Panc1 (cell line): ENCODE measurements around the gene ELK3. TPM values are rescaled to one million over a fixed set of nuclear protein-coding genes. Genes with fewer than 3 reads are reported as not detected.

Experiments used
- ATAC-seq: fragments of 200-7000 bp; cut with Tn5 transposase; 2 replicates; pipeline ENCODE4 v1.9.1; 2020; ENCODE audit warnings: mild to moderate bottlenecking, moderate library complexity
- BruUV-seq: library from RNA; stranded (reverse); fragments of 400-500 nt; replicated peaks from 2 replicates; lab custom pipeline; 2021; lab: Mats Ljungman, UMichigan
- CTCF ChIA-PET: fragments of 300-600 bp; sonication (Branson Sonifier 250); formaldehyde crosslinking; loops from one replicate; lab custom pipeline; 2022; ENCODE audit warnings: antibody characterized with exemption; lab: Charles Lee
- POLR2A ChIA-PET: fragments of 300-600 bp; sonication (Branson Sonifier 250); formaldehyde crosslinking; loops from one replicate; lab custom pipeline; 2022; ENCODE audit warnings: antibody characterized with exemption; lab: Charles Lee
- DNase-seq: peaks from one replicate; pipeline ENCODE4 v3.0.0-alpha.2; 2010; ENCODE audit warnings: low read depth, low spot score
- H3K27ac ChIP-seq: 2 replicates; pipeline ENCODE4 v1.5.1; 2011; ENCODE audit warnings: mild to moderate bottlenecking, low read length, inconsistent platforms
- H3K27me3 ChIP-seq: fragments of 200-500 bp; sonication (Bioruptor generic); 2 replicates; pipeline ENCODE4 v1.6.0; 2014; ENCODE audit warnings: low read length, inconsistent platforms; ENCODE audit not compliant: control insufficient read depth, insufficient read depth
- H3K36me3 ChIP-seq: fragments of 200-500 bp; sonication (Bioruptor generic); 2 replicates; pipeline ENCODE4 v1.5.1; 2014; ENCODE audit warnings: inconsistent platforms, mild to moderate bottlenecking, low read length, moderate library complexity; ENCODE audit not compliant: control insufficient read depth, insufficient read depth
- H3K4me1 ChIP-seq: 2 replicates; pipeline ENCODE4 v1.5.1; 2011; ENCODE audit warnings: inconsistent platforms, mild to moderate bottlenecking, low read length, moderate library complexity; ENCODE audit not compliant: control insufficient read depth, insufficient read depth
- H3K4me3 ChIP-seq, 2 experiments: 2 replicates each; pipeline ENCODE4 v1.5.1; 2011 to 2012; ENCODE audit warnings: low read depth in 2 of 2, low read length in 2 of 2, mild to moderate bottlenecking in 2 of 2, inconsistent platforms in 1 of 2, moderate library complexity in 1 of 2
- H3K9me3 ChIP-seq: fragments of 200-500 bp; sonication (Bioruptor generic); 2 replicates; pipeline ENCODE4 v1.5.1; 2014; ENCODE audit warnings: low read depth, mild to moderate bottlenecking, inconsistent platforms, low read length, moderate library complexity; ENCODE audit not compliant: control insufficient read depth, insufficient read depth
- POLR2AphosphoS5 ChIP-seq: IDR thresholded peaks from 2 replicates; pipeline ENCODE4 v1.6.1; 2012; ENCODE audit warnings: mild to moderate bottlenecking, low read depth, low read length, moderate library complexity
- SIN3A ChIP-seq: IDR thresholded peaks from 2 replicates; pipeline ENCODE4 v1.6.1; 2012; ENCODE audit warnings: low read depth, mild to moderate bottlenecking, low read length, moderate library complexity, borderline replicate concordance; ENCODE audit not compliant: insufficient read depth
- TCF7L2 ChIP-seq: IDR thresholded peaks from 2 replicates; pipeline ENCODE4 v1.6.1; 2011; ENCODE audit warnings: mild to moderate bottlenecking, low read depth, low read length, inconsistent platforms
- in situ Hi-C: cut with HindIII; loops from 2 replicates; pipeline ENCODE4 v1.10.0; 2016; ENCODE audit warnings: low sequenced_read_pairs, low pct_unique_long_range_greater_than_20kb
- intact Hi-C: fragments of 100-400 bp; cut with micrococcal nuclease; formaldehyde crosslinking; loops from one replicate; pipeline ENCODE4 v1.10.0; 2022; ENCODE audit not compliant: unreplicated experiment
- total RNA-seq: library from RNA; stranded (reverse); gene quantifications from one replicate; pipeline ENCODE4 v1.2.1, GENCODE V29; 2021; ENCODE audit not compliant: unreplicated experiment
- TF ChIP-seq, protein P1 (sequence below), 2 experiments: IDR thresholded peaks; 2 replicates each; pipeline ENCODE4 v1.6.1; 2011 to 2012; ENCODE audit warnings: low read depth in 2 of 2, control low read depth in 1 of 2, low read length in 1 of 2, mild to moderate bottlenecking in 1 of 2, moderate library complexity in 1 of 2; ENCODE audit not compliant: insufficient read depth in 1 of 2
- TF ChIP-seq, protein P2 (sequence below): fragments of 450-650 bp; IDR thresholded peaks from 2 replicates; pipeline ENCODE4 v1.5.1; 2017; ENCODE audit warnings: mild to moderate bottlenecking

ELK3 gene
- total RNA-seq, 1 experiment from 2014 or later = 25.1 TPM

DNA sequence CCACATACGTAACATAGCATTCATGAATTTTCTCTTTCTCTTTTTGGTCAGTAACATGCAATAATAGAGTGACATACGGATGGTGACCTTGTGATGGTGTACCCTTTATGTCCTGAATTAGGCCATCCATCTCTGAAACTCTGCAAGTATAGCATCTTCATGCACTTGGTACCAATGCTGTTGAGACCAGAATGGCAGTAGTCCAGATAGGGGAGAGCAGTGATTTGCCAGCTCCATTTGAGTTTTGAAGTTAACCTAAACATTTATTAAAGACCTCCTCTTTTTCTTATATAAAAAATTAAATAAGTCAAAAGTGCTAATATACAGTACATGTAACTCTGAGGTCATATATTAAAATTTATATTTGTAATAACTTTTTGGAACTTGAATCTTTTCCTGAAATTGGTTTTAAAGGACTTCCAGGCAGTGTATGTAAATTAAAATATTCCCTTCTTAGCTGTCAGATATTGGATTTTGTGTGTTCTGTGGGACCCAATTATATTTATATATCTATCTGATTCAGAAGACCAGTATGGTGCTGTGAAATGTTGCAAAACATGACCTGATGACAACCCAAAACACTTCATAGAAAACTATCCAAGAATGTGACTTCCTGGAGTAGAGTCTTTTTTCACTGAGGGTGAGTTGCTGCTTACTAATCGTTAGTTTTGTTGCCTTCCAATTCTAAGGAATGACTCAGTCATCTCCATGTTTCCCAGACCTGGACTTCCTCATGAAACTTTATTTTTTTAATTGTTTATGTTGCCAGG lies 3.5 kb downstream of the ELK3 start:
- no peaks in the 10 kb centered on the region; the same call in 1 of the 2 replicates for H3K36me3 ChIP-seq
- no peaks in the 10 kb centered on the region for H3K9me3 ChIP-seq
- ATAC-seq (peak; percentile 31; the same call in 1 of the 2 replicates), DNase-seq (no peak)
- peaks cover 32% of the 10 kb centered on the region for H3K4me1 ChIP-seq
- H3K27me3 ChIP-seq = no peaks in the 10 kb centered on the region
- H3K4me3 ChIP-seq = no peak overlapping the region
- intact Hi-C loops = no loop called here
- in situ Hi-C loops = no loop called here
- no TSS peak for BruUV-seq
- peak overlapping the region; percentile 81 for H3K27ac ChIP-seq
- TF ChIP-seq SIN3A = no peak
- no peak for TF ChIP-seq POLR2AphosphoS5
- TF ChIP-seq, protein P1, sequence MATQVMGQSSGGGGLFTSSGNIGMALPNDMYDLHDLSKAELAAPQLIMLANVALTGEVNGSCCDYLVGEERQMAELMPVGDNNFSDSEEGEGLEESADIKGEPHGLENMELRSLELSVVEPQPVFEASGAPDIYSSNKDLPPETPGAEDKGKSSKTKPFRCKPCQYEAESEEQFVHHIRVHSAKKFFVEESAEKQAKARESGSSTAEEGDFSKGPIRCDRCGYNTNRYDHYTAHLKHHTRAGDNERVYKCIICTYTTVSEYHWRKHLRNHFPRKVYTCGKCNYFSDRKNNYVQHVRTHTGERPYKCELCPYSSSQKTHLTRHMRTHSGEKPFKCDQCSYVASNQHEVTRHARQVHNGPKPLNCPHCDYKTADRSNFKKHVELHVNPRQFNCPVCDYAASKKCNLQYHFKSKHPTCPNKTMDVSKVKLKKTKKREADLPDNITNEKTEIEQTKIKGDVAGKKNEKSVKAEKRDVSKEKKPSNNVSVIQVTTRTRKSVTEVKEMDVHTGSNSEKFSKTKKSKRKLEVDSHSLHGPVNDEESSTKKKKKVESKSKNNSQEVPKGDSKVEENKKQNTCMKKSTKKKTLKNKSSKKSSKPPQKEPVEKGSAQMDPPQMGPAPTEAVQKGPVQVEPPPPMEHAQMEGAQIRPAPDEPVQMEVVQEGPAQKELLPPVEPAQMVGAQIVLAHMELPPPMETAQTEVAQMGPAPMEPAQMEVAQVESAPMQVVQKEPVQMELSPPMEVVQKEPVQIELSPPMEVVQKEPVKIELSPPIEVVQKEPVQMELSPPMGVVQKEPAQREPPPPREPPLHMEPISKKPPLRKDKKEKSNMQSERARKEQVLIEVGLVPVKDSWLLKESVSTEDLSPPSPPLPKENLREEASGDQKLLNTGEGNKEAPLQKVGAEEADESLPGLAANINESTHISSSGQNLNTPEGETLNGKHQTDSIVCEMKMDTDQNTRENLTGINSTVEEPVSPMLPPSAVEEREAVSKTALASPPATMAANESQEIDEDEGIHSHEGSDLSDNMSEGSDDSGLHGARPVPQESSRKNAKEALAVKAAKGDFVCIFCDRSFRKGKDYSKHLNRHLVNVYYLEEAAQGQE (IDR thresholded peaks at IDR 0.05; ENCODE audit: insufficient read depth in 1 of 2, low read depth in 2 of 2, low read length in 1 of 2) = no peak
- TF ChIP-seq, protein P2, sequence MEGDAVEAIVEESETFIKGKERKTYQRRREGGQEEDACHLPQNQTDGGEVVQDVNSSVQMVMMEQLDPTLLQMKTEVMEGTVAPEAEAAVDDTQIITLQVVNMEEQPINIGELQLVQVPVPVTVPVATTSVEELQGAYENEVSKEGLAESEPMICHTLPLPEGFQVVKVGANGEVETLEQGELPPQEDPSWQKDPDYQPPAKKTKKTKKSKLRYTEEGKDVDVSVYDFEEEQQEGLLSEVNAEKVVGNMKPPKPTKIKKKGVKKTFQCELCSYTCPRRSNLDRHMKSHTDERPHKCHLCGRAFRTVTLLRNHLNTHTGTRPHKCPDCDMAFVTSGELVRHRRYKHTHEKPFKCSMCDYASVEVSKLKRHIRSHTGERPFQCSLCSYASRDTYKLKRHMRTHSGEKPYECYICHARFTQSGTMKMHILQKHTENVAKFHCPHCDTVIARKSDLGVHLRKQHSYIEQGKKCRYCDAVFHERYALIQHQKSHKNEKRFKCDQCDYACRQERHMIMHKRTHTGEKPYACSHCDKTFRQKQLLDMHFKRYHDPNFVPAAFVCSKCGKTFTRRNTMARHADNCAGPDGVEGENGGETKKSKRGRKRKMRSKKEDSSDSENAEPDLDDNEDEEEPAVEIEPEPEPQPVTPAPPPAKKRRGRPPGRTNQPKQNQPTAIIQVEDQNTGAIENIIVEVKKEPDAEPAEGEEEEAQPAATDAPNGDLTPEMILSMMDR = no peak
- TF ChIP-seq TCF7L2 = no peak
- POLR2A ChIA-PET = no interaction called here
- CTCF ChIA-PET = no interaction called here

DNA sequence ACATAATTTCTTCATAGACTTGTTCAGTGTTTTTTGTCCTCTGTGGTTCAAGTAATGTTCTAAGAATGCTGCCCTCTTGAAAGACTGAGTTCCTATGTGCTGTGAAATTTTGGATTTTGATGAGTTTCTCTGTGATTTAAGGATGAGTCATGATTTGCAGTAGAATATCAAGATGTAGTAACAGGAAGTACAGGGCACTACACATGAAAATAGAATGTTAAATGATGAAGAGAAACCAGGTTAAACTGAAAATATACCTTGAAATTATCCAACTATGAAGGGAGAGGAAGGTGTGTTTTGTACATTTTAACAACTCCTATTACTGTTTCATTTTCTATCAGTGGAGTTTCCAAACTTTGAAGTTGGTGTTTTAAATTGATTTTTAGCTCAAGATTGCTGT lies 4.8 kb downstream of the ELK3 start:
- Histone ChIP-seq H3K27ac (peak overlapping the region; percentile 65; the same call in 1 of the 2 replicates), H3K4me1 (peaks cover 32% of the 10 kb centered on the region), H3K36me3 (no peaks in the 10 kb centered on the region; the same call in 1 of the 2 replicates), H3K27me3 (no peaks in the 10 kb centered on the region), H3K9me3 (no peaks in the 10 kb centered on the region), H3K4me3 (no peak overlapping the region)
- in situ Hi-C loops = no loop called here
- no TSS peak for BruUV-seq
- POLR2A ChIA-PET = no interaction called here
- TF ChIP-seq SIN3A (no peak), TCF7L2 (no peak), POLR2AphosphoS5 (no peak)
- TF ChIP-seq, protein P2 = no peak
- TF ChIP-seq, protein P1 (IDR thresholded peaks at IDR 0.05; ENCODE audit: insufficient read depth in 1 of 2, low read depth in 2 of 2, low read length in 1 of 2) = no peak
- CTCF ChIA-PET = no interaction called here
- ATAC-seq (no peak), DNase-seq (no peak)
- intact Hi-C loops = no loop called here
